NCI-H1694 treated with DMSO at 0.1 percent for 48 hours (cell line): Measurements from ENCODE around the gene TBXT.
"Not testable (repeated sequence)": the region's sequence is repeated elsewhere in the genome, so short reads cannot be mapped to it uniquely, and the experiment has no call there.

ENCODE experiments used
- DNase-seq: peaks from one replicate; lab custom pipeline; 2025; lab: John Stamatoyannopoulos, UW

TBXT gene, protein sequence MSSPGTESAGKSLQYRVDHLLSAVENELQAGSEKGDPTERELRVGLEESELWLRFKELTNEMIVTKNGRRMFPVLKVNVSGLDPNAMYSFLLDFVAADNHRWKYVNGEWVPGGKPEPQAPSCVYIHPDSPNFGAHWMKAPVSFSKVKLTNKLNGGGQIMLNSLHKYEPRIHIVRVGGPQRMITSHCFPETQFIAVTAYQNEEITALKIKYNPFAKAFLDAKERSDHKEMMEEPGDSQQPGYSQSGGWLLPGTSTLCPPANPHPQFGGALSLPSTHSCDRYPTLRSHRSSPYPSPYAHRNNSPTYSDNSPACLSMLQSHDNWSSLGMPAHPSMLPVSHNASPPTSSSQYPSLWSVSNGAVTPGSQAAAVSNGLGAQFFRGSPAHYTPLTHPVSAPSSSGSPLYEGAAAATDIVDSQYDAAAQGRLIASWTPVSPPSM

DNA sequence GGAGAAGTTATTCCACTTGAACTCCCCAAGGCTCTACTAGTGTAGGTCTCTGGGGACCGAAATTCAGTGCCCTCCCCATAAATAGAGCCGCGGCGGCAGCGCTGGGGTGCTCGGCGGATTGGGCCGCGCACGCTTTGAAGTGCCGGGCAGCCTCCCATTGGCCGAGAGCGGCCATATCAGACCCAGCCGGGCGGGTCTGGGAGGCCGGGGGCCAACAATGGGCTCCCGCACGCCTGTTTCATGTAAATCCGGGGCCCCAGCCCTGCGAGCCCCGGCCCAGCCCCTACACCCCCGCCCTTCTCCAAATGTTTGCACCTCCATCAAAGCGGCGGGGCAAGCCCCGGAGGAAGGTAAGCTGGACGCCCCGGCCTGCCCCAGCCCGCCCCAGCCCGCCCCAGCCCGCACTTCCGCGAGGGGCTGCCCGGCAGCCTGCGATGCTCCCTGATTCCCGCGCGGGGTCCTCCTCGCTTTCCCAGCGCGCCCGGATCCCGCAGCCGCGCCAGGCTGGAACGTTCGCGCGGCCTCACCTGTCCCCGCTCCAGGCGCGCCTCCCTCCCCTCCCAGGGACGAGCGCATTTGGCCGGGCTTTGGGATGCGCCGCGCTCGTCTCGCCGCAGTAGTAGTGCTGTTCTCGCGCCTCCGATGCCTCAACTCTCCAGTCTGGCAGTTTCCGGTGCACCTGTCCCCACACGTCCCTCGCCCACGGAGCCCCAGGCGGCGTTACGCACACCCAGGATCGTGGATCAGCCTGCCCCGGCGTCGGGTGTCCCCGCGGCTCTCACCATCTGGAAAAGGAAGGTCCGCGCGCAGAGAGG is at the start of gene TBXT:
Gene TBXT, minus strand, starts transcription at position 51 of the 815 bp plus-strand sequence. CDS start 260 bp downstream, outside the sequence.
- DNase-seq = no peak

DNA sequence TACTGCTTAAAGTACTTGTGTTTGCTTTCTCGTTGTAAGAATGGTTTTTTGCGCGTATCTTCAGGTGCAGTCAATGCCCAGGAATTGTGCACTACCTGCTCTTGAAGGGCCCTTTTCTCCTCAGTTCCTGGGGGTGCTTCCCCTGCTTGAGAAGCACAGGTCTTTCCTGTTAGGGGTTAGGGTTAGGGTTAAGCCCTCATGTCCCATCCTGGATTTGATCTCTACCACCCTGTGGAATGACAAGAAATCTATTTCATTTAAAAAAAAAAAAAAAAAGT is 39.6 kb upstream of the TBXT start:
- no peak for DNase-seq

GRCh38 chr6:166206510-166207283 is 39.0 kb upstream of the TBXT start:
- DNase-seq = no peak

GRCh38 chr6:166206066-166206465 is 38.4 kb upstream of the TBXT start:
- no peak for DNase-seq

- DNase-seq = no peak
Measured at GRCh38 chr6:166204852-166205650, 37.4 kb upstream of the TBXT start.

- no peak for DNase-seq
Measured at GRCh38 chr6:166203641-166204222, 36.1 kb upstream of the TBXT start.

GRCh38 chr6:166203003-166203640 is 35.5 kb upstream of the TBXT start:
- DNase-seq = no peak

DNA sequence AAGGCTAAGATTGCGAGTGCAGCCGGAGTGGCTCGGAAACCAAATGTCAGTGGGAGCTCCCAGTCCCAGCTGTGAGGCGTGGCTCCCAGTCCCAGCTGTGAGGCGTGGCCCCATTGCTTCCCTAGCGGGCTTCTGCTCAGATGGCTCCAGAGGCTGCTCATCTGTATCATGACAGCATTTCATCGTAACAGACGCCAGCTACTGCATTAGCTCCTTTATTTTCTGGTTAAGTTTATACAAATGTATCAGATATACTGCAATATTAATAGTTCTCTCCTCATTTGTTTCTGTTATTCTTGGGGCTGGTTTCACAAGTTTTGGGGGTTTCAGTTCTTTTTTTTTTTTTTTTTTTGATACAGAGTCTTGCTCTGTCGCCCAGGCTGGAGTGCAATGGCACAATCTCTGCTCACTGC is 34.7 kb upstream of the TBXT start:
- DNase-seq = no peak

DNA sequence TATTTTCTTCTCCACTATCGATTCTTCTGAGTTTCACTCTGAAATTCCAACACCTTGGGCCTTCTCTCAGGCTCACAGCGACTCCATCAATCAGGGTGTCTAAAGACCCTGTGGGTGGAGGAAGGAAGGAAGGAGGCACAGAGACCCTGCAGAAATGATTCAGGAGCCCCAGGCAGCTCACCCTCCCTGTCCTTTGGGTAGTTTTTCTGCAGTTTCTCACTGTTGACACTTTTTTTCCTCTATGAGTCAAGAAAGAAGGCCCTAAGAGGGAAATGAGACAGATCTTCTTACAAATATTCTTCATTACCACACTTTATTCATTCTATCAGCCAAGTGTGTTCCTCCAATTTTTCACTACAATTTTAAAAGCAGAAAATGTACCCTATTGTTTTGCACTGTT is 34.2 kb upstream of the TBXT start:
- DNase-seq = no peak

GRCh38 chr6:166197361-166197760 is 29.7 kb upstream of the TBXT start:
- no peak for DNase-seq

- DNase-seq = no peak
Measured at GRCh38 chr6:166195860-166196238, 28.2 kb upstream of the TBXT start.

- DNase-seq = no peak
Measured at GRCh38 chr6:166194914-166195859, 27.5 kb upstream of the TBXT start.

- DNase-seq = no peak
Measured at GRCh38 chr6:166192557-166192956, 24.9 kb upstream of the TBXT start.

DNA sequence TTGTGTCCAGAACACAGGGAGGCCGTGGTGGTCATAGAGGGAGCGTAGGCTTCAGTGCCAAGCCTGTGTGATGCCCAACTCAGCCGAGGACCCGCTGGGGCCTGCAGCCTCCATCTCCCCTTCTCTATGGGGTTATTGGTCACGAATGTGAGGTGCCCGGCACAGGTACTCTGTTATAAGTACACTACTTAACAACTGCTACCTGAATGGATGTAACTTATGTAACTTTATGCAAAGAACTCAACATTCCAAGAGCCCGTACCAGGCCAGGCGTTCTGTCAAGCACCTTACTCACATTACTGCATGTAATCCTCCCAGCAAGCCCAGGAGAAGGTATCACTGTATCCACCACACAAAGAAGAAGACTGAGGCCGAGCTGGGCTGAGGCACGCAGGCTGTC is 24.5 kb upstream of the TBXT start:
- DNase-seq = no peak

DNA sequence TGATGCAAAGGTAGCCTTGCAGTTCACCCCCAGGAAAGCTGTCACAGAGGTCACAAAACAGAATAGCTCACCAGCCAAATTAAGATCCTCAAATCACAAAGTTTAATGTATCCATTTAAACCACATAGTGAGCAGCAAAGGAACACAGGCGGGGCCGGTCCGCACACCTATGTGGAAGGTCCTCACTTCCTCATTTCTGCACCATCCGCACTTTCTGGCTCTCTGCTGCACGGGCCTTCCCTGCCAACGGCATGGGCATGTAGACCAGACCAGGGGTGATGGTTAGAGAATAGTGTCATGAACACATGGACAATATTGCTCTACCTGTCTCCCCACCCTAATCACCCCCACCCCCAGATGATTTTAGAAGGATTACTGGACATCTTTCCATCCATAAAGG is 12.1 kb upstream of the TBXT start:
- no peak for DNase-seq

DNA sequence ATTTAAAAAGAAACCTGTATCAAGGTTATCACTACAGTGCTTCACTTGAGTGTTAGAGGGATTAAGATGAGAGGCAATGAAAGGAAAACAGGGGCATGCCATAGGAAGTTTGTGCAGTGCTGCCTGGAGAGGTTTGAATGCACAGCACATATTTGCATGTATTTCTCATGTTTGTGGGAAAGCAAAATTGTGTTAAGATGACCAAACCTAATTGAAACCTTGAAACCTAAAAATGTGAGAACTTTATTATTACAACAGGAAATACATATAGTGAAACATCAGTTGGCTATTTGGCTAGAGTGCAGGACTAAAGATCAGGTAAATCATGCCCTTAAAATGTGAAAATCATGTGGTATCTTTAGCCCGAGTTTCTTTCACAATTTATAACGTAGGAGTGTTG is 8.5 kb upstream of the TBXT start:
- no peak for DNase-seq

- DNase-seq = not testable (repeated sequence)
Measured at GRCh38 chr6:166175093-166175492, 7.4 kb upstream of the TBXT start.

DNA sequence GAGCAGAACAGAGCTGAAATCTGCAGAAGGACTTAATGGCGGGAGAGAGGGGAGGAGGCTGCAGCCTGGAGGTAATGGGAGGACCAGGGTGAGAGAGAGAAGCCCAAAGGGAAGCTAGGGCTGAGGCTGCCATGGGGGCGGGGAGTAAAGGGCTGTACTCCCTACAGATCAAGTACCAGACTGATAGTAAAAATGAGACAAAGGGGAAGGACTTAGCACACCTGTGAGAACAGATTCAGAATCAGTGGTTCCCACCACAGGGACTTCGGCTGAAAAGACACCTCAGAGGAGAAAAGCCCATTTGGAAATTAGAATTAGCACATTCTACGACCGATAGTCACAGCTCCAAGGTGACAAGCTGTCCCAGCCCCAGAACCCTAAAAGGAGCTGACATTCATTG is 6.4 kb upstream of the TBXT start:
- DNase-seq = no peak

GRCh38 chr6:166173281-166173951 is 5.8 kb upstream of the TBXT start:
- no peak for DNase-seq
